IMR-90 (cell line): ENCODE data around the gene CDX4. TPM values are rescaled to one million over a fixed set of nuclear protein-coding genes. Genes with fewer than 3 reads are reported as not detected.

ENCODE experiments used
- ATAC-seq: fragments of 200-7000 bp; cut with Tn5 transposase; 2 replicates; pipeline ENCODE4 v1.9.1; 2020; ENCODE audit warnings: low read depth, mild to moderate bottlenecking, moderate library complexity
- BruUV-seq: library from RNA; stranded (reverse); fragments of 400-500 nt; replicated peaks from 2 replicates; lab custom pipeline; 2021; lab: Mats Ljungman, UMichigan
- CTCF ChIA-PET: fragments of 300-600 bp; formaldehyde crosslinking; extraction: SDS; loops from one replicate; lab custom pipeline; 2021; ENCODE audit warnings: antibody characterized with exemption; lab: Yijun Ruan, JAX
- POLR2A ChIA-PET: fragments of 300-600 bp; sonication (Branson Sonifier 250); formaldehyde crosslinking; loops from one replicate; lab custom pipeline; 2022; ENCODE audit warnings: antibody characterized with exemption; ENCODE audit not compliant: unreplicated experiment; lab: Charles Lee
- DNase-seq: peaks from one replicate; pipeline ENCODE4 v3.0.0; 2013
- H2AFZ ChIP-seq: replicated peaks from 2 replicates; pipeline ENCODE3; 2013; ENCODE audit warnings: low read length, mild to moderate bottlenecking; ENCODE audit not compliant: poor library complexity
- H2AK5ac ChIP-seq: 2 replicates; pipeline ENCODE4 v1.6.1; 2013; ENCODE audit warnings: low read depth, low read length, inconsistent platforms
- H2AK9ac ChIP-seq: replicated peaks from 2 replicates; pipeline ENCODE3; 2013; ENCODE audit warnings: mild to moderate bottlenecking, low read depth, low read length, moderate library complexity; ENCODE audit not compliant: poor library complexity
- H2BK120ac ChIP-seq: 2 replicates; pipeline ENCODE4 v1.6.1; 2013; ENCODE audit warnings: low read depth, low read length, inconsistent platforms
- H2BK15ac ChIP-seq: 3 replicates; pipeline ENCODE4 v1.6.1; 2013; ENCODE audit warnings: low read depth, low read length, inconsistent platforms
- H2BK20ac ChIP-seq: 2 replicates; pipeline ENCODE4 v1.6.1; 2013; ENCODE audit warnings: low read depth, mild to moderate bottlenecking, inconsistent platforms, low read length, moderate library complexity
- H2BK5ac ChIP-seq: 2 replicates; pipeline ENCODE4 v1.6.1; 2013; ENCODE audit warnings: mild to moderate bottlenecking, low read depth, low read length, inconsistent platforms; ENCODE audit not compliant: poor library complexity, severe bottlenecking
- H3K14ac ChIP-seq: replicated peaks from 2 replicates; pipeline ENCODE4 v1.6.1; 2013; ENCODE audit warnings: low read depth, low read length, inconsistent platforms
- H3K18ac ChIP-seq: 2 replicates; pipeline ENCODE4 v1.6.1; 2013; ENCODE audit warnings: low read depth, low read length, control low read depth
- H3K23ac ChIP-seq: 2 replicates; pipeline ENCODE4 v1.6.1; 2013; ENCODE audit warnings: low read depth, low read length, inconsistent platforms
- H3K27ac ChIP-seq: 2 replicates; pipeline ENCODE4 v1.5.1; 2013; ENCODE audit warnings: mild to moderate bottlenecking, control low read depth, low read length; ENCODE audit not compliant: insufficient read depth
- H3K27me3 ChIP-seq: 2 replicates; pipeline ENCODE4 v1.6.1; 2013; ENCODE audit warnings: low read length; ENCODE audit not compliant: control insufficient read depth, insufficient read depth
- H3K36me3 ChIP-seq: 2 replicates; pipeline ENCODE4 v1.6.1; 2013; ENCODE audit warnings: low read length, mixed read lengths; ENCODE audit not compliant: control insufficient read depth, insufficient read depth
- H3K4ac ChIP-seq: 2 replicates; pipeline ENCODE4 v1.6.1; 2013; ENCODE audit warnings: low read depth, low read length, inconsistent platforms
- H3K4me1 ChIP-seq: 2 replicates; pipeline ENCODE4 v1.6.1; 2013; ENCODE audit warnings: low read length, mixed read lengths; ENCODE audit not compliant: control insufficient read depth, insufficient read depth
- H3K4me2 ChIP-seq: 2 replicates; pipeline ENCODE4 v1.6.1; 2013; ENCODE audit warnings: low read depth, mild to moderate bottlenecking, control low read depth, low read length, moderate library complexity
- H3K4me3 ChIP-seq: 2 replicates; pipeline ENCODE4 v1.5.1; 2013; ENCODE audit warnings: low read depth, mild to moderate bottlenecking, control low read depth, low read length, moderate library complexity; ENCODE audit not compliant: insufficient read depth
- H3K56ac ChIP-seq: 2 replicates; pipeline ENCODE4 v1.6.1; 2013; ENCODE audit warnings: low read length, inconsistent platforms; ENCODE audit not compliant: insufficient read depth; ENCODE audit errors: extremely low read depth
- H3K79me1 ChIP-seq, 2 experiments: 2 replicates each; pipeline ENCODE4 v1.6.1; 2013; ENCODE audit warnings: low read length in 2 of 2, inconsistent platforms in 1 of 2, low read depth in 1 of 2
- H3K9ac ChIP-seq: 2 replicates; pipeline ENCODE4 v1.6.1; 2013; ENCODE audit warnings: low read depth, low read length, control low read depth
- H3K9me1 ChIP-seq: 2 replicates; pipeline ENCODE4 v1.6.1; 2013; ENCODE audit warnings: low read length, inconsistent platforms; ENCODE audit not compliant: insufficient read depth
- H3K9me3 ChIP-seq: 2 replicates; pipeline ENCODE4 v1.6.1; 2013; ENCODE audit warnings: low read length; ENCODE audit not compliant: control insufficient read depth, insufficient read depth
- H4K20me1 ChIP-seq: 2 replicates; pipeline ENCODE4 v1.6.1; 2013; ENCODE audit warnings: low read length, inconsistent platforms; ENCODE audit not compliant: insufficient read depth
- H4K5ac ChIP-seq: 2 replicates; pipeline ENCODE4 v1.6.1; 2013; ENCODE audit warnings: mild to moderate bottlenecking, low read depth, low read length, control low read depth
- H4K8ac ChIP-seq, 2 experiments: 2 replicates each; pipeline ENCODE4 v1.6.1; 2013; ENCODE audit warnings: low read depth in 2 of 2, low read length in 2 of 2, control low read depth in 1 of 2, inconsistent platforms in 1 of 2
- H4K91ac ChIP-seq: 2 replicates; pipeline ENCODE4 v1.6.1; 2013; ENCODE audit warnings: low read depth, low read length, inconsistent platforms; ENCODE audit not compliant: insufficient read depth
- BHLHE40 ChIP-seq: fragments of 150-350 bp; IDR thresholded peaks from 2 replicates; pipeline ENCODE4 v1.6.1; 2016; ENCODE audit warnings: mild to moderate bottlenecking, low read depth, low read length
- CEBPB ChIP-seq: IDR thresholded peaks from 2 replicates; pipeline ENCODE4 v1.6.1; 2012; ENCODE audit warnings: low read depth, low read length, improper control_type of control experiment
- CHD1 ChIP-seq: IDR thresholded peaks from 2 replicates; pipeline ENCODE4 v1.6.1; 2012; ENCODE audit warnings: low read depth, low read length, improper control_type of control experiment
- FOS ChIP-seq: fragments of 150-350 bp; IDR thresholded peaks from 2 replicates; pipeline ENCODE4 v1.6.1; 2016; ENCODE audit warnings: low read depth, low read length
- MAFK ChIP-seq: IDR thresholded peaks from 2 replicates; pipeline ENCODE4 v1.6.1; 2012; ENCODE audit warnings: low read depth, low read length, improper control_type of control experiment
- MAZ ChIP-seq: IDR thresholded peaks from 2 replicates; pipeline ENCODE4 v1.6.1; 2012; ENCODE audit warnings: low read depth, mild to moderate bottlenecking, low read length, improper control_type of control experiment, moderate library complexity, borderline replicate concordance
- MXI1 ChIP-seq: IDR thresholded peaks from 2 replicates; pipeline ENCODE4 v1.6.1; 2012; ENCODE audit warnings: low read depth, mild to moderate bottlenecking, low read length, moderate library complexity, borderline replicate concordance
- NFE2L2 ChIP-seq: fragments of 150-350 bp; IDR thresholded peaks from 2 replicates; pipeline ENCODE4 v1.6.1; 2016; ENCODE audit warnings: low read depth, mild to moderate bottlenecking, low read length
- POLR2A ChIP-seq: IDR thresholded peaks from 2 replicates; pipeline ENCODE4 v1.6.1; 2012; ENCODE audit warnings: mild to moderate bottlenecking, low read depth, low read length
- RAD21 ChIP-seq: IDR thresholded peaks from 2 replicates; pipeline ENCODE4 v1.6.1; 2012; ENCODE audit warnings: low read length, improper control_type of control experiment
- RCOR1 ChIP-seq: IDR thresholded peaks from 2 replicates; pipeline ENCODE4 v1.6.1; 2012; ENCODE audit warnings: mild to moderate bottlenecking, low read length, improper control_type of control experiment; ENCODE audit not compliant: insufficient replicate concordance
- RFX5 ChIP-seq: IDR thresholded peaks from 2 replicates; pipeline ENCODE4 v1.8.0; 2012; ENCODE audit warnings: low read depth, mild to moderate bottlenecking, low read length, moderate library complexity
- SMC3 ChIP-seq: fragments of 150-350 bp; IDR thresholded peaks from 2 replicates; pipeline ENCODE4 v1.6.1; 2016; ENCODE audit warnings: low read depth, mild to moderate bottlenecking, antibody characterized with exemption, low read length, moderate library complexity
- whole genome bisulfite sequencing, 2 experiments: methylation state at CpG; one replicate each; pipeline versions ENCODE4 v1.1.5 to v1.1.7; 2013; ENCODE audit warnings: missing lambda C conversion rate in 2 of 2; ENCODE audit not compliant: insufficient read length in 1 of 2; ENCODE audit errors: extremely low coverage in 2 of 2; 5-methylcytosine and 5-hydroxymethylcytosine counted together
- dilution Hi-C: fragments of 300-500 bp; cut with HindIII; formaldehyde crosslinking; loops from one replicate; pipeline ENCODE4 v1.14.3; 2018; ENCODE audit warnings: low sequenced_read_pairs; ENCODE audit not compliant: unreplicated experiment
- in situ Hi-C: fragments of 300-500 bp; cut with MboI; formaldehyde crosslinking; loops from 3 replicates; pipeline ENCODE4 v1.14.3; 2019; ENCODE audit warnings: low sequenced_read_pairs, inconsistent platforms, mixed read lengths
- intact Hi-C: fragments of 100-400 bp; cut with micrococcal nuclease; formaldehyde crosslinking; loops from 2 replicates; pipeline ENCODE4 v1.10.0; 2022
- polyA plus RNA-seq, 3 experiments: library from polyadenylated mRNA; depleted of rRNA; stranded (reverse); fragments of >200 nt; gene quantifications; 2 replicates each; pipeline ENCODE4 v1.2.3, GENCODE V29; 2012; ENCODE audit warnings: low replicate concordance in 1 of 3
- total RNA-seq: library from RNA; depleted of rRNA; stranded (reverse); fragments of >200 nt; gene quantifications from 2 replicates; pipeline ENCODE4 v1.2.3, GENCODE V29; 2012
- TF ChIP-seq, protein P1 (sequence below): fragments of 150-350 bp; IDR thresholded peaks from 2 replicates; pipeline ENCODE4 v1.6.1; 2017; ENCODE audit warnings: mild to moderate bottlenecking, antibody characterized with exemption, low read length, low read depth
- TF ChIP-seq, protein P2 (sequence below): conservative IDR thresholded peaks from 2 replicates; pipeline ENCODE4 v1.5.1; 2012; ENCODE audit warnings: mild to moderate bottlenecking, low read depth, low read length, improper control_type of control experiment
- TF ChIP-seq, protein P3 (sequence below): fragments of 150-350 bp; IDR thresholded peaks from 2 replicates; pipeline ENCODE4 v1.6.1; 2016; ENCODE audit warnings: low read depth, mild to moderate bottlenecking, low read length, moderate library complexity, borderline replicate concordance

The CDX4 gene
- total and polyA plus RNA-seq, 2 of the 4 experiments (the other 2 are of a cell fraction) = not detected

DNA sequence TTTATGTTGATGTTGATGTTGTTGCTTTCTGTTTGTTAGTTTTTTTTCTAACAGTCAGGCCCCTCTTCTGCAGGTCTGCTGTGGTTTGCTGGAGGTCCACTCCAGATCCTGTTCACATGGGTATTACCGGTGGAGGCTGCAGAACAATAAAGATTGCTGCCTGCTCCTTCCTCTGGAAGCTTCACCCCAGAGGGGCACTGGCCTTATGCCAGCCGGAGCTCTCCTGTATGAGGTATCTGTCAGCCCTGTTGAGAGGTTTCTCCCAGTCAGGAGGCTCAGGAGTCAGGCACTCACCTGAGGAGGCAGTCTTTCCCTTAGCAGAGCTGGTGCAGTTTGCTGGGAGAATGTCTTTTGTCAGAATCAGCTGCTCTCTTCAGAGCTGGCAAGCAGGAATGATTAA lies 34.7 kb downstream of the CDX4 start:
- TF ChIP-seq CHD1 (no peak), NFE2L2 (no peak), FOS (no peak), RFX5 (no peak), POLR2A (no peak), MAFK (no peak), MAZ (no peak), MXI1 (no peak), BHLHE40 (no peak), RCOR1 (no peak), CEBPB (no peak), SMC3 (no peak), RAD21 (no peak)
- TF ChIP-seq, protein P1, sequence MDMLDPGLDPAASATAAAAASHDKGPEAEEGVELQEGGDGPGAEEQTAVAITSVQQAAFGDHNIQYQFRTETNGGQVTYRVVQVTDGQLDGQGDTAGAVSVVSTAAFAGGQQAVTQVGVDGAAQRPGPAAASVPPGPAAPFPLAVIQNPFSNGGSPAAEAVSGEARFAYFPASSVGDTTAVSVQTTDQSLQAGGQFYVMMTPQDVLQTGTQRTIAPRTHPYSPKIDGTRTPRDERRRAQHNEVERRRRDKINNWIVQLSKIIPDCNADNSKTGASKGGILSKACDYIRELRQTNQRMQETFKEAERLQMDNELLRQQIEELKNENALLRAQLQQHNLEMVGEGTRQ = no peak
- TF ChIP-seq, protein P2, sequence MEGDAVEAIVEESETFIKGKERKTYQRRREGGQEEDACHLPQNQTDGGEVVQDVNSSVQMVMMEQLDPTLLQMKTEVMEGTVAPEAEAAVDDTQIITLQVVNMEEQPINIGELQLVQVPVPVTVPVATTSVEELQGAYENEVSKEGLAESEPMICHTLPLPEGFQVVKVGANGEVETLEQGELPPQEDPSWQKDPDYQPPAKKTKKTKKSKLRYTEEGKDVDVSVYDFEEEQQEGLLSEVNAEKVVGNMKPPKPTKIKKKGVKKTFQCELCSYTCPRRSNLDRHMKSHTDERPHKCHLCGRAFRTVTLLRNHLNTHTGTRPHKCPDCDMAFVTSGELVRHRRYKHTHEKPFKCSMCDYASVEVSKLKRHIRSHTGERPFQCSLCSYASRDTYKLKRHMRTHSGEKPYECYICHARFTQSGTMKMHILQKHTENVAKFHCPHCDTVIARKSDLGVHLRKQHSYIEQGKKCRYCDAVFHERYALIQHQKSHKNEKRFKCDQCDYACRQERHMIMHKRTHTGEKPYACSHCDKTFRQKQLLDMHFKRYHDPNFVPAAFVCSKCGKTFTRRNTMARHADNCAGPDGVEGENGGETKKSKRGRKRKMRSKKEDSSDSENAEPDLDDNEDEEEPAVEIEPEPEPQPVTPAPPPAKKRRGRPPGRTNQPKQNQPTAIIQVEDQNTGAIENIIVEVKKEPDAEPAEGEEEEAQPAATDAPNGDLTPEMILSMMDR = no peak
- TF ChIP-seq, protein P3, sequence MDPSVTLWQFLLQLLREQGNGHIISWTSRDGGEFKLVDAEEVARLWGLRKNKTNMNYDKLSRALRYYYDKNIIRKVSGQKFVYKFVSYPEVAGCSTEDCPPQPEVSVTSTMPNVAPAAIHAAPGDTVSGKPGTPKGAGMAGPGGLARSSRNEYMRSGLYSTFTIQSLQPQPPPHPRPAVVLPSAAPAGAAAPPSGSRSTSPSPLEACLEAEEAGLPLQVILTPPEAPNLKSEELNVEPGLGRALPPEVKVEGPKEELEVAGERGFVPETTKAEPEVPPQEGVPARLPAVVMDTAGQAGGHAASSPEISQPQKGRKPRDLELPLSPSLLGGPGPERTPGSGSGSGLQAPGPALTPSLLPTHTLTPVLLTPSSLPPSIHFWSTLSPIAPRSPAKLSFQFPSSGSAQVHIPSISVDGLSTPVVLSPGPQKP = no peak
- H4K5ac ChIP-seq = no peak overlapping the region
- no peak overlapping the region for H2BK120ac ChIP-seq
- H3K23ac ChIP-seq = no peak overlapping the region
- H3K14ac ChIP-seq = no peak overlapping the region
- H4K20me1 ChIP-seq = no peaks in the 10 kb centered on the region
- H4K8ac ChIP-seq = no peak overlapping the region
- H3K4me1 ChIP-seq = no peaks in the 10 kb centered on the region
- ATAC-seq = no peak
- BruUV-seq = no TSS peak
- in situ Hi-C loops = no loop called here
- H3K4me3 ChIP-seq = no peak overlapping the region
- H3K9ac ChIP-seq = no peak overlapping the region
- intact Hi-C loops = no loop called here
- no peaks in the 10 kb centered on the region for H3K27me3 ChIP-seq
- no peaks in the 10 kb centered on the region for H3K9me3 ChIP-seq
- no peaks in the 10 kb centered on the region for H3K36me3 ChIP-seq
- no peak overlapping the region for H4K91ac ChIP-seq
- H3K79me1 ChIP-seq = no peaks in the 10 kb centered on the region
- WGBS, 2 experiments = no CpG with 5 or more reads among the region's 2 CpGs
- no peak overlapping the region for H3K18ac ChIP-seq
- H3K56ac ChIP-seq = no peak overlapping the region
- H2AFZ ChIP-seq = no peak overlapping the region
- no peak overlapping the region for H2AK5ac ChIP-seq
- no peak overlapping the region for H3K4ac ChIP-seq
- H2BK5ac ChIP-seq = no peak overlapping the region
- H2BK15ac ChIP-seq = no peak overlapping the region
- DNase-seq = no peak
- no peak overlapping the region for H2AK9ac ChIP-seq
- ChIA-PET POLR2A (no interaction called here), CTCF (no interaction called here)
- H3K27ac ChIP-seq = no peak overlapping the region
- H3K4me2 ChIP-seq = no peak overlapping the region
- H3K9me1 ChIP-seq = no peaks in the 10 kb centered on the region
- no peak overlapping the region for H2BK20ac ChIP-seq
- dilution Hi-C loops = no loop called here
